GM10266 (cell line): ENCODE measurements around the gene ARMH1.
"Not testable (repeated sequence)": the region's sequence is repeated elsewhere in the genome, so short reads cannot be mapped to it uniquely, and the experiment has no call there.

ENCODE experiments used
- DNase-seq: peaks from one replicate; pipeline ENCODE4 v3.0.0; 2012; ENCODE audit errors: extremely low spot score
- CTCF ChIP-seq: IDR thresholded peaks from 2 replicates; pipeline ENCODE4 v1.5.1; 2012; ENCODE audit warnings: mild to moderate bottlenecking, low read depth; ENCODE audit not compliant: control insufficient read depth, insufficient read depth; ENCODE audit errors: missing control alignments

ARMH1 gene

GRCh38 chr1:44698138-44698537 is 23.6 kb downstream of the ARMH1 start:
- no peak for TF ChIP-seq CTCF
- DNase-seq: no peak

- DNase-seq: not testable (repeated sequence)
Observed at GRCh38 chr1:44699375-44699774, 24.9 kb downstream of the ARMH1 start.

- DNase-seq: no peak
- TF ChIP-seq CTCF: no peak
Observed at GRCh38 chr1:44700573-44700972, 26.1 kb downstream of the ARMH1 start.

- no peak for TF ChIP-seq CTCF
- DNase-seq: no peak
Observed at GRCh38 chr1:44701141-44701573, 26.6 kb downstream of the ARMH1 start.

GRCh38 chr1:44705470-44705869 is 31.0 kb downstream of the ARMH1 start:
- no peak for TF ChIP-seq CTCF
- DNase-seq: no peak

- no peak for DNase-seq
- TF ChIP-seq CTCF: no peak
Observed at GRCh38 chr1:44705938-44706337, 31.4 kb downstream of the ARMH1 start.

GRCh38 chr1:44707112-44707881 is 32.8 kb downstream of the ARMH1 start:
- TF ChIP-seq CTCF: no peak
- no peak for DNase-seq
